Hepatocyte (in vitro differentiated cells): Measurements from ENCODE around the gene THAP8. TPM values are rescaled to one million over a fixed set of nuclear protein-coding genes. Genes with fewer than 3 reads are reported as not detected.

ENCODE experiments used
- DNase-seq: peaks from one replicate; pipeline ENCODE4 v3.0.0-alpha.2; 2016; ENCODE audit warnings: low spot score
- H2AFZ ChIP-seq: fragments of 200-600 bp; sonication (generic); 2 replicates; pipeline ENCODE4 v1.6.0; 2016; ENCODE audit warnings: antibody characterized with exemption, mild to moderate bottlenecking
- H3K27ac ChIP-seq: fragments of 200-600 bp; sonication (generic); 2 replicates; pipeline ENCODE4 v1.5.1; 2016; ENCODE audit warnings: mild to moderate bottlenecking
- H3K27me3 ChIP-seq: fragments of 200-600 bp; sonication (generic); 2 replicates; pipeline ENCODE4 v1.6.1; 2016
- H3K36me3 ChIP-seq: fragments of 200-600 bp; sonication (generic); replicated peaks from 2 replicates; pipeline ENCODE4 v1.5.1; 2016; ENCODE audit warnings: low read depth; ENCODE audit not compliant: insufficient read depth
- H3K4me1 ChIP-seq: fragments of 200-600 bp; sonication (generic); 2 replicates; pipeline ENCODE4 v1.5.1; 2016; ENCODE audit warnings: mild to moderate bottlenecking, moderate library complexity; ENCODE audit not compliant: insufficient read depth
- H3K4me2 ChIP-seq: fragments of 200-600 bp; sonication (generic); 2 replicates; pipeline ENCODE4 v1.6.0; 2016
- H3K4me3 ChIP-seq: fragments of 200-600 bp; sonication (generic); 2 replicates; pipeline ENCODE4 v1.5.1; 2016; ENCODE audit warnings: mild to moderate bottlenecking
- H3K79me2 ChIP-seq: fragments of 200-600 bp; sonication (generic); 2 replicates; pipeline ENCODE4 v1.6.0; 2017; ENCODE audit warnings: mild to moderate bottlenecking
- H3K9me2 ChIP-seq: fragments of 200-600 bp; sonication (generic); replicated peaks from 2 replicates; pipeline ENCODE4 v1.6.0; 2017; ENCODE audit warnings: mild to moderate bottlenecking; ENCODE audit not compliant: insufficient read depth
- H3K9me3 ChIP-seq: fragments of 200-600 bp; sonication (generic); 2 replicates; pipeline ENCODE4 v1.5.1; 2016; ENCODE audit warnings: low read depth, mild to moderate bottlenecking
- H4K20me1 ChIP-seq: fragments of 200-600 bp; sonication (generic); 2 replicates; pipeline ENCODE4 v1.6.0; 2016; ENCODE audit warnings: mild to moderate bottlenecking; ENCODE audit not compliant: insufficient read depth, poor library complexity, severe bottlenecking
- EZH2 ChIP-seq: fragments of 200-600 bp; sonication (generic); IDR thresholded peaks from 2 replicates; pipeline ENCODE4 v1.6.1; 2016; ENCODE audit warnings: antibody characterized with exemption, mild to moderate bottlenecking, borderline replicate concordance
- EZH2phosphoT487 ChIP-seq: fragments of 200-600 bp; sonication (generic); IDR thresholded peaks from one replicate; pipeline ENCODE4 v1.6.1; 2018; ENCODE audit warnings: antibody characterized with exemption, mild to moderate bottlenecking, low read depth, moderate library complexity; ENCODE audit not compliant: unreplicated experiment, severe bottlenecking
- WGBS: methylation state at CpG from one replicate; pipeline ENCODE4 v1.1.6; 2016; ENCODE audit warnings: low lambda C conversion rate; ENCODE audit errors: missing lambda C conversion rate; 5-methylcytosine and 5-hydroxymethylcytosine counted together
- polyA plus RNA-seq: library from polyadenylated mRNA; unstranded; fragments of >200 nt; fragmentation: Nextera tagmentation; extraction: Ambion mirVana; gene quantifications from 2 replicates; pipeline ENCODE4 v1.2.1, GENCODE V29; 2016
- total RNA-seq: library from RNA; depleted of rRNA; stranded (reverse); fragments of >200 nt; gene quantifications from 2 replicates; pipeline ENCODE4 v1.2.3, GENCODE V29; 2014
- TF ChIP-seq, protein P1 (sequence below): fragments of 200-600 bp; sonication (generic); IDR thresholded peaks from 2 replicates; pipeline ENCODE4 v1.5.1; 2016; ENCODE audit warnings: antibody characterized with exemption, mild to moderate bottlenecking; ENCODE audit not compliant: poor library complexity

Gene THAP8
- total and polyA plus RNA-seq, 2 experiments from 2014 or later: 4.5 to 23.1 TPM

DNA sequence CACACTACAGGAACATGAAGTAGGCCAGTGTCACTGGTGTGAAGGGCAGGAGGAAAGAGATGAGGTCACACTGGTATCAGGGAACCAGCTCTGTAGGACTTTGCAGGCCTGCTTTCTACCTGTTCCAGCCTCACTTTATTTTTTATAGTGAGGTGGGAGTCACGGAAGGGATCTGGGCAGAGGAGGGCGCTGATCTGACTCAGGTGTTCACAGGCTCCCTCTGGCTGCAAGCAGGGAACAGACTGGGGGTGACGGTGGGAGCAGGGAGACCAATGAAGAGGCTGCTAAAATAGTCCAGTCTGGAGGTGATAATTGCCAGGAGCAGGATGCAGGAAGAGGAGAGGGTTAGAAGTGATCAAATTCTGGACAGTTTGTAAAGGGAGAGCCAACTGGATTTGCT is 2.8 kb downstream of the THAP8 start:
- WGBS: 42% methylated on average over 3 of the region's 3 CpGs
- Histone ChIP-seq H4K20me1 (no peaks in the 10 kb centered on the region), H3K9me3 (no peaks in the 10 kb centered on the region), H2AFZ (no peak overlapping the region), H3K27me3 (no peaks in the 10 kb centered on the region), H3K4me2 (no peak overlapping the region), H3K27ac (no peak overlapping the region), H3K4me1 (peaks cover 9% of the 10 kb centered on the region), H3K79me2 (peaks cover 17% of the 10 kb centered on the region), H3K4me3 (no peak overlapping the region), H3K9me2 (no peaks in the 10 kb centered on the region), H3K36me3 (no peaks in the 10 kb centered on the region)
- DNase-seq: peak; percentile 44
- no peak for TF ChIP-seq EZH2
- TF ChIP-seq EZH2phosphoT487: no peak
- TF ChIP-seq, protein P1, sequence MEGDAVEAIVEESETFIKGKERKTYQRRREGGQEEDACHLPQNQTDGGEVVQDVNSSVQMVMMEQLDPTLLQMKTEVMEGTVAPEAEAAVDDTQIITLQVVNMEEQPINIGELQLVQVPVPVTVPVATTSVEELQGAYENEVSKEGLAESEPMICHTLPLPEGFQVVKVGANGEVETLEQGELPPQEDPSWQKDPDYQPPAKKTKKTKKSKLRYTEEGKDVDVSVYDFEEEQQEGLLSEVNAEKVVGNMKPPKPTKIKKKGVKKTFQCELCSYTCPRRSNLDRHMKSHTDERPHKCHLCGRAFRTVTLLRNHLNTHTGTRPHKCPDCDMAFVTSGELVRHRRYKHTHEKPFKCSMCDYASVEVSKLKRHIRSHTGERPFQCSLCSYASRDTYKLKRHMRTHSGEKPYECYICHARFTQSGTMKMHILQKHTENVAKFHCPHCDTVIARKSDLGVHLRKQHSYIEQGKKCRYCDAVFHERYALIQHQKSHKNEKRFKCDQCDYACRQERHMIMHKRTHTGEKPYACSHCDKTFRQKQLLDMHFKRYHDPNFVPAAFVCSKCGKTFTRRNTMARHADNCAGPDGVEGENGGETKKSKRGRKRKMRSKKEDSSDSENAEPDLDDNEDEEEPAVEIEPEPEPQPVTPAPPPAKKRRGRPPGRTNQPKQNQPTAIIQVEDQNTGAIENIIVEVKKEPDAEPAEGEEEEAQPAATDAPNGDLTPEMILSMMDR: peak; percentile 41

DNA sequence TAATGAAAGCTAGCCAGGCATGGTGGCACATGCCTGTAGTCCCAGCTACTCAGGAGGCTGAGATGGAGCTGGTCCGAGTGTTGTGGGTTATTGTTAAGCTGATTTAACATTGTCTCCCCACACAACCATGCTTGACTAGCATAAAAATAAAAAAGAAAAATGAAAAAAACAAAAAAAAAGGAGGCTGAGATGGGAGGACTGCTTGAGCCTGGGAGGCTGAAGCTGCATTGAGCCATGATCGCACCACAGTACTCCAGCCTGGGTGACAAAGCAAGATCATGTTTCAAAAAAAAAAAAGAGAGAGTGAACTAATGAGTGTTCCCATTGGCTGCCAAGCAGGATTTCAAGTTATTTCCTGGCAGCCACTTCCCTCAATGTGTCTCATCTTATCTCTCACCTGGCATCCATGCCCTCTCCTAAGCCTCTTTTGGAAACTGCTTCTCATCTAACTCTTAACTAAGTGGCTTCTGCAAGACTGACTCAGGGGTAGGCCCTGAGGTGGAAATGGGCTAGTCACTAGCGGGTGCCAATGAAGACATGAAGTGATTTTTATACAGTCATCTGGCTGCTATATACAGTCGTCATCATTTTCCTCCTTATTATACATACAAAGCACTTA is 4.9 kb downstream of the THAP8 start:
- DNase-seq: no peak
- WGBS: 95% methylated on average over 4 of the region's 4 CpGs
- H3K4me2 ChIP-seq: no peak overlapping the region

GRCh38 chr19:36047835-36048234 is 6.2 kb downstream of the THAP8 start:
- TF ChIP-seq EZH2phosphoT487 (no peak), EZH2 (no peak)
- TF ChIP-seq, protein P1: no peak
- Histone ChIP-seq H4K20me1 (no peaks in the 10 kb centered on the region), H3K27ac (no peak overlapping the region), H3K4me1 (peaks cover 6% of the 10 kb centered on the region), H3K4me3 (no peak overlapping the region), H3K9me3 (no peaks in the 10 kb centered on the region), H3K79me2 (peaks cover 12% of the 10 kb centered on the region), H3K9me2 (no peaks in the 10 kb centered on the region), H3K27me3 (no peaks in the 10 kb centered on the region), H3K36me3 (no peaks in the 10 kb centered on the region), H2AFZ (no peak overlapping the region), H3K4me2 (no peak overlapping the region)
- no peak for DNase-seq

More for the DNA sequence above, 4.9 kb downstream of the THAP8 start:
- no peaks in the 10 kb centered on the region for H3K9me3 ChIP-seq
- no peak overlapping the region for H2AFZ ChIP-seq
- H3K4me1 ChIP-seq: peaks cover 8% of the 10 kb centered on the region
- H3K36me3 ChIP-seq: no peaks in the 10 kb centered on the region
- no peaks in the 10 kb centered on the region for H3K9me2 ChIP-seq
- no peak for TF ChIP-seq EZH2
- H4K20me1 ChIP-seq: no peaks in the 10 kb centered on the region
- H3K79me2 ChIP-seq: peaks cover 13% of the 10 kb centered on the region
- no peaks in the 10 kb centered on the region for H3K27me3 ChIP-seq
- no peak overlapping the region for H3K27ac ChIP-seq
- H3K4me3 ChIP-seq: no peak overlapping the region

GRCh38 chr19:36046443-36047050 is 7.5 kb downstream of the THAP8 start:
- 93% methylated on average over 5 of the region's 5 CpGs for WGBS
- H3K4me3 ChIP-seq: no peak overlapping the region
- H3K9me2 ChIP-seq: no peaks in the 10 kb centered on the region
- H3K79me2 ChIP-seq: peaks cover 1% of the 10 kb centered on the region
- TF ChIP-seq EZH2 (no peak), EZH2phosphoT487 (no peak)
- TF ChIP-seq, protein P1: no peak
- no peaks in the 10 kb centered on the region for H3K9me3 ChIP-seq
- H3K4me2 ChIP-seq: no peak overlapping the region
- peaks cover 10% of the 10 kb centered on the region for H3K4me1 ChIP-seq
- H2AFZ ChIP-seq: no peak overlapping the region
- H3K36me3 ChIP-seq: no peaks in the 10 kb centered on the region
- no peaks in the 10 kb centered on the region for H4K20me1 ChIP-seq
- DNase-seq: no peak
- H3K27me3 ChIP-seq: no peaks in the 10 kb centered on the region
- H3K27ac ChIP-seq: peak overlapping the region; percentile 33
